Measurements from ENCODE around the gene LRRC59. TPM values are rescaled to one million over a fixed set of nuclear protein-coding genes. Genes with fewer than 3 reads are reported as not detected.

LRRC59 gene
- total and polyA plus RNA-seq, 2 of the 4 experiments (the other 2 are of a cell fraction) = 139 to 233 TPM

- H3K36me3 ChIP-seq (ENCODE audit: control insufficient read depth, insufficient read depth, low read length) = no peaks in the 10 kb centered on the region
- no peaks in the 10 kb centered on the region for H3K4me1 ChIP-seq (ENCODE audit: control insufficient read depth, insufficient read depth, low read length)
- no peak overlapping the region for H3K4me3 ChIP-seq (ENCODE audit: insufficient read depth, low read depth, low read length)
- in situ Hi-C loops (cut with MboI; ENCODE audit: low sequenced_read_pairs) = no loop called here
- H3K27ac ChIP-seq (ENCODE audit: insufficient read depth, low read length) = no peak overlapping the region
- H2BK15ac ChIP-seq (ENCODE audit: low read depth, low read length) = no peak overlapping the region
- H2AK9ac ChIP-seq (replicated peaks; ENCODE audit: low read depth, low read length, poor library complexity) = no peak overlapping the region
- H3K4me2 ChIP-seq (ENCODE audit: low read depth, low read length) = no peak overlapping the region
- H3K27me3 ChIP-seq (ENCODE audit: control insufficient read depth, insufficient read depth, low read length) = 0 out of 2 replicates have a peak, but pooled peaks cover 2% of the 10 kb centered on the region
- CTCF ChIA-PET = no interaction called here
- no TSS peak for BruUV-seq (replicated peaks)
- no peaks in the 10 kb centered on the region for H4K20me1 ChIP-seq (ENCODE audit: insufficient read depth, low read length)
- no peaks in the 10 kb centered on the region for H3K79me1 ChIP-seq (ENCODE audit: low read depth in 1 of 2, low read length in 2 of 2)
- no peak overlapping the region for H4K8ac ChIP-seq (ENCODE audit: low read depth in 2 of 2, low read length in 2 of 2)
- peaks cover 2% of the 10 kb centered on the region; the same call in 1 of the 2 replicates for H3K9me3 ChIP-seq (ENCODE audit: control insufficient read depth, insufficient read depth, low read length)
- H4K91ac ChIP-seq (ENCODE audit: insufficient read depth, low read depth, low read length) = no peak overlapping the region
- H2AFZ ChIP-seq (replicated peaks; ENCODE audit: low read length, poor library complexity) = no peak overlapping the region
- no peak overlapping the region for H2BK5ac ChIP-seq (ENCODE audit: low read depth, low read length, poor library complexity, severe bottlenecking)
- H2BK20ac ChIP-seq (ENCODE audit: low read depth, low read length) = no peak overlapping the region
- dilution Hi-C loops (cut with HindIII; ENCODE audit: low sequenced_read_pairs, unreplicated experiment) = no loop called here
- no peak for DNase-seq
- H2BK120ac ChIP-seq (ENCODE audit: low read depth, low read length) = no peak overlapping the region
- H3K18ac ChIP-seq (ENCODE audit: low read depth, low read length) = no peak overlapping the region
- POLR2A ChIA-PET (ENCODE audit: unreplicated experiment) = no interaction called here
- H2AK5ac ChIP-seq (ENCODE audit: low read depth, low read length) = no peak overlapping the region
- no peak overlapping the region for H3K4ac ChIP-seq (ENCODE audit: low read depth, low read length)
- H3K23ac ChIP-seq (ENCODE audit: low read depth, low read length) = no peak overlapping the region
- TF ChIP-seq, protein P1, sequence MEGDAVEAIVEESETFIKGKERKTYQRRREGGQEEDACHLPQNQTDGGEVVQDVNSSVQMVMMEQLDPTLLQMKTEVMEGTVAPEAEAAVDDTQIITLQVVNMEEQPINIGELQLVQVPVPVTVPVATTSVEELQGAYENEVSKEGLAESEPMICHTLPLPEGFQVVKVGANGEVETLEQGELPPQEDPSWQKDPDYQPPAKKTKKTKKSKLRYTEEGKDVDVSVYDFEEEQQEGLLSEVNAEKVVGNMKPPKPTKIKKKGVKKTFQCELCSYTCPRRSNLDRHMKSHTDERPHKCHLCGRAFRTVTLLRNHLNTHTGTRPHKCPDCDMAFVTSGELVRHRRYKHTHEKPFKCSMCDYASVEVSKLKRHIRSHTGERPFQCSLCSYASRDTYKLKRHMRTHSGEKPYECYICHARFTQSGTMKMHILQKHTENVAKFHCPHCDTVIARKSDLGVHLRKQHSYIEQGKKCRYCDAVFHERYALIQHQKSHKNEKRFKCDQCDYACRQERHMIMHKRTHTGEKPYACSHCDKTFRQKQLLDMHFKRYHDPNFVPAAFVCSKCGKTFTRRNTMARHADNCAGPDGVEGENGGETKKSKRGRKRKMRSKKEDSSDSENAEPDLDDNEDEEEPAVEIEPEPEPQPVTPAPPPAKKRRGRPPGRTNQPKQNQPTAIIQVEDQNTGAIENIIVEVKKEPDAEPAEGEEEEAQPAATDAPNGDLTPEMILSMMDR (conservative IDR thresholded peaks at IDR 0.05; ENCODE audit: low read depth, low read length) = no peak
- no peak for TF ChIP-seq CHD1 (IDR thresholded peaks at IDR 0.05; ENCODE audit: low read depth, low read length)
- TF ChIP-seq POLR2A (IDR thresholded peaks at IDR 0.05; ENCODE audit: low read depth, low read length) = no peak
- TF ChIP-seq MAZ (IDR thresholded peaks at IDR 0.05; ENCODE audit: borderline replicate concordance, low read depth, low read length) = no peak
- no peak for TF ChIP-seq BHLHE40 (IDR thresholded peaks at IDR 0.05; ENCODE audit: low read depth, low read length)
- no peak for TF ChIP-seq NFE2L2 (IDR thresholded peaks at IDR 0.05; ENCODE audit: low read depth, low read length)
- no peaks in the 10 kb centered on the region for H3K9me1 ChIP-seq (ENCODE audit: insufficient read depth, low read length)
- H3K14ac ChIP-seq (replicated peaks; ENCODE audit: low read depth, low read length) = no peak overlapping the region
- no peak overlapping the region for H4K5ac ChIP-seq (ENCODE audit: low read depth, low read length)
- H3K9ac ChIP-seq (ENCODE audit: low read depth, low read length) = no peak overlapping the region
- ATAC-seq (ENCODE audit: low read depth) = no peak
- H3K56ac ChIP-seq (ENCODE audit: extremely low read depth, insufficient read depth, low read length) = no peak overlapping the region
- intact Hi-C loops (cut with micrococcal nuclease) = no loop called here
Observed at GRCh38 chr17:50338645-50339044, 58.7 kb downstream of the LRRC59 start.
